HG03196 (cell line): Measurements from ENCODE around the gene SLC39A10.

Source experiments
- ATAC-seq: cut with Tn5 transposase; IDR thresholded peaks from one replicate; pipeline ENCODE4 v1.9.1; 2021; ENCODE audit not compliant: unreplicated experiment

Gene SLC39A10, protein sequence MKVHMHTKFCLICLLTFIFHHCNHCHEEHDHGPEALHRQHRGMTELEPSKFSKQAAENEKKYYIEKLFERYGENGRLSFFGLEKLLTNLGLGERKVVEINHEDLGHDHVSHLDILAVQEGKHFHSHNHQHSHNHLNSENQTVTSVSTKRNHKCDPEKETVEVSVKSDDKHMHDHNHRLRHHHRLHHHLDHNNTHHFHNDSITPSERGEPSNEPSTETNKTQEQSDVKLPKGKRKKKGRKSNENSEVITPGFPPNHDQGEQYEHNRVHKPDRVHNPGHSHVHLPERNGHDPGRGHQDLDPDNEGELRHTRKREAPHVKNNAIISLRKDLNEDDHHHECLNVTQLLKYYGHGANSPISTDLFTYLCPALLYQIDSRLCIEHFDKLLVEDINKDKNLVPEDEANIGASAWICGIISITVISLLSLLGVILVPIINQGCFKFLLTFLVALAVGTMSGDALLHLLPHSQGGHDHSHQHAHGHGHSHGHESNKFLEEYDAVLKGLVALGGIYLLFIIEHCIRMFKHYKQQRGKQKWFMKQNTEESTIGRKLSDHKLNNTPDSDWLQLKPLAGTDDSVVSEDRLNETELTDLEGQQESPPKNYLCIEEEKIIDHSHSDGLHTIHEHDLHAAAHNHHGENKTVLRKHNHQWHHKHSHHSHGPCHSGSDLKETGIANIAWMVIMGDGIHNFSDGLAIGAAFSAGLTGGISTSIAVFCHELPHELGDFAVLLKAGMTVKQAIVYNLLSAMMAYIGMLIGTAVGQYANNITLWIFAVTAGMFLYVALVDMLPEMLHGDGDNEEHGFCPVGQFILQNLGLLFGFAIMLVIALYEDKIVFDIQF

DNA sequence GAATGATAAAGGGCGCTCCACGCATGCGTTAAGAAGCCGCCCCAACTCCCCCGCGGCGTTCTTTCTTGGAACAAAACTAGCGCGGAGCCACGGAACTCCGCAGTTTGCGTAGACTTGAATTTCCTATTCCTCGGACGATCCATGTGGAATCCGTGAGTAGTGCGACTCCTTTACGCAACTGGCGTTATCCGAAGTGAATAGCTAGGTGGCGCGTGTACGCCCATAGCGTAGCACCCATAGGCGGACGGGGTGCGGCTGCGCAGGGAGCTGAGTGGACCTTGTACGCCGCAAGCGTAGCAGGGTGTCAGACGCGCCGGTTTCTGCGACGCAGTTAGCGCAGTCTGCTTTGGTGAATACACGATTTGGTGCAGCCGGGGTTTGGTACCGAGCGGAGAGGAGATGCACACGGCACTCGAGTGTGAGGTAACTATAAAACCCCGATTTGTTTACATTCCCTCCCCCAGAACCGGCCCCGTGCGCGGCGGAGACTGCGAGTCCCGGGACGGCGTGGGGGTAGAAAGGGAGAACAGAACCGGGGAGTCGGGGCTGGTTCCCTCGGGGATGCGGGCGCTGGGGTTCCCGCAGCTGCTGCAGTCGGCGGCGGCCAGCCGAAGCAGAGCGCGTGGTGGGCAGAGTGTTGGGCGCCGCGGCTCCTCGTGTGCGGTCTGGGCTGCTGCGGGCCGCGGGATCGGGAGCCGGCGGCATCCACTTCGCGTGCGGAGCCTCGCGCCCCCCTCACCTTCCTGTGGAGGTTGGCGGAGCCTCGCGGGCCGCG, at the start of gene SLC39A10:
Gene SLC39A10 (plus strand): TSS at position 368 of the 775 bp plus-strand sequence. CDS start 22,817 bp downstream, outside the sequence.
- ATAC-seq, result peak; percentile 76

DNA sequence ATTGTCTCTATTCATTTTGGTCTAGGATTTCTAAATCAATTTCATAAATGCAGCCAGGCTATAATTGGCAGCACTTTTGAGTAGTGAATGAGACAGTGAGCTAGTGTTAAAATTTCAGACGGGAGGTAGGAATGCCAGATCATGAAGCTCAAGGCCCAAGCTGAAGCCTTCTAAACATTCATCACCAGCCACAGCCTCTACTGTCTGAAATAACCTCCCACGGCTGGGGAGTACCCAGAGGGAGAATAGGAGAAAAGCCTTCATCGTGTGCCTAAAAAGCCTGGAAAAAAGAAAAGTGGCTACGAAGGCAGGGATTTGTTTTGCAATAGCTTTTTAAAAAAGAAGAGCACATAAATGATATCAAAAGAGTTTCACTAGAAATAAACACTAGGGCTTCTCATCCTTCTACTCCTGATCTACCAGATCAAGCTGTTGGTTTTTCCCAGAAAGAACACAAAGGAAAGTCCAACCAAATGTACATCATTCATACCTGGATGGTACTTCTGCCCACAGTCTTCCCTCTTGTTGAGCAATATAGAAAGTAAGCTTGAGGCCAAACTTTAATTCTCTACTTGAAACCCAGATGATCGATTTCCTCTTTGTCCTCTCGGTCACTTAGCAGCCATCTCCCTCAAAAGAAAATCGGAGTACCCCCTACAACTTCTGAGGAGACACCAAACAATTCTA, 48.1 kb upstream of the SLC39A10 start:
- no peak for ATAC-seq

DNA sequence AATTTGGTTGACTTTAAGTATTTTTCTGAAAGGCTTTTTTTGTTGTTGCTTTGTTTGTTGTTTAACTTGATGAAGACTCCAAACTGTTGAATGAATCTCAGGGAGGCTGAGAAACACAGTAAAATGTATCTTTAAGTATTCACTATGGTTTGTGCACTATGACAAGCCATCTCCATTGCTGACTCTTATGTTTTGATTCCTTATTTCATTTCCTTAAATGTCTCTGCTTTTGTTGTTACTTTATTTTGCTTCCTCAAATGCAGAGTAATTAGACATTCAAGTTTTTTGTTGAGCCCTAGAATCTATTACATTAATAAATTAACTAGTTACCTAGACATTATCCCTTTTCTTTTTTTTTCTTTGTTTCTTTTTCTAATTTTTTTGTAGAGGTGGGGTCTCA, 46.3 kb upstream of the SLC39A10 start:
- no peak for ATAC-seq

DNA sequence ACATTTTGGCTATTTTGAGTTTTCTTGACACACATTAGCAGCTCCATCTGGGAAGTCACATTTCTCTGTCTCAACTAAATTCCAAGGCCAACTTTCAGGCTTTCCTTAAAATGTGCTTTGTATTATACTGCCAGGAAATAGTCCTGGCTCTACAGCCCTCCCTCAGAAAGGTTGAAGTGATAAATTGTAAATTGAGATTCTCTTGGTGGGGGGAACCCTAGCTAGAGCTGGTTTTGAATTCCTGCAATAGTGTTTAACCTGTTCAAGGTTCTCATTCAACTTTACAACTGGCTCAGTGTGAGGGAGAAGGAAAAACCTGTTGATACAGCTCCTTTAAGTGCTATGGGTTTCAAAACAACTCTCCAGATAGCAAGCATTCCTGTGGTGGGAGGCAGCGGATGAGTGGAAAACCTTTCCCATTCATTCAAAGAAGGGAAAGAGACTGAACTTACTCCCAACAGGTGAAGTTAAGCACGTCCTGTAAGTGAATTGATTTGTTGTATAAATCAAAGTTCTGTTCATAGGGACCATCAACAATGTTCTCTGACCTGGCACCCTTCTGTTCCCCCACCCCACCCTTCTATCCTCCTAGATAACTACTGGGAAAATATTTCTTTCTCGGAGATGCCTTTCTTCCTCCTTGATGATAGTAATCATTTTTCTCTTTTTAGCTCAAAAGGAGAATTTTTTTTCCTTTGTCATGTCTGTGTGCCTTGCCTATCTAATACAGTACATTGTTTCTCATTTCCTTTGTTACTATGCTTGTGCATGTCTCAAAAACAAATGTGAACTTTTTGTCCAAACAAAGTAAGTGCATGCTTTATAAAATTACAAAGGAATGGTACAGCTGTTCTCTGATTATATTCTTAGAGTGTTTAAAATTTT, 44.2 kb upstream of the SLC39A10 start:
- no peak for ATAC-seq

DNA sequence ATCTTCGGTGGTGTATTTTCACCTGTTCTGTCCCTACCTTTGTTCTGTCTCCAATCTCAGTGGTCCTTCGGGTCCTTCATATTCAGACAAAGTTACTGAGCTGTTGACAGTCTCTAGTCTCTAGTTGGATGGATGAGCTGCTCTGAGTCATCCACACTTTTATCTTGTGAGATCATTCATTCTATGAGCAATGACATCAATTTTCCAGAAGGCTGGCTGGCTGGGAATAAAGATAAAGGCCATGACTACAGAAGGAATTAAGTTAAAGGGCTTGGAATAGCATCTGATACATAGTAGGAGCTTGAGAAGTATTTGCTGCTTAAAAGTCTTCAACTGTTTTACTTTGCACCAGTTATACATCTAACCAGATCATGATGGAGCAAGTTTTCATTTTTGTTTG, 43.1 kb upstream of the SLC39A10 start:
- no peak for ATAC-seq

DNA sequence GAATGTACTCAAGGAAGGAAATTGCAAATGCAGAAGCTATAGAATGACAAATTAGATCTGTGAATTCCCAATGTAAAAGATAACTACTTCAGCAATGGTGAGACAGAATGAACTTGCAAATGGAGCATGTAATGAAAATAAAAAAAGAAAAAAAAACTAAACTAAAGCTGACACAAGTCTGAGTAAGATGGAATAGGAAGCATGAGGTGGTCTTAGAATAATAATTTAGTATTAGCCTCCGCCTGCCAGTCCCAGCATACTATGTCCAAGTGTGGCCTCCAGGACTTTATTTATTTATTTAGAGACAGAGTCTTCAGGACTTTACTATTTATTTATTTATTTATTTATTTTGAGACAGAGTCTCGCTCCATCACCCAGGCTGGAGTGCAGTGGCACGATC, 37.4 kb upstream of the SLC39A10 start:
- no peak for ATAC-seq

DNA sequence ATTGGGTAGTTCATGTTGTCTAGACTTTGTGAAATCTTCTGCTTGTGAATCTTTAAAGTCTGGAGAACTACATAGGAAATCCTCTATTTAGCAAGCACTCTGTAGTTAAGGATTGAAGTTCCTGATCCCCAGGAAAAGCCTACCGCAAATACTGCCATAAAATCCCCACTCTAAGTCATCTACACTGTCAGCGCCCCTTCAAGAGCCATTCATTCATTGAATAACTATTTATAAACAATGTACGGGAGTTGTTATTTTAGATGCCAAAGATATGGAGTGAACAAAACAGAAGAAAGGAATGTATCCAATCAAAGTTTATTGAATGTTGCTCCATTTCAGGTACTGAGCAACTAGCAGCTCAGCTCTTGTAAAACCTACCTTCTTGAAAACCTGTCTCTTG, 36.5 kb upstream of the SLC39A10 start:
- ATAC-seq, result no peak

DNA sequence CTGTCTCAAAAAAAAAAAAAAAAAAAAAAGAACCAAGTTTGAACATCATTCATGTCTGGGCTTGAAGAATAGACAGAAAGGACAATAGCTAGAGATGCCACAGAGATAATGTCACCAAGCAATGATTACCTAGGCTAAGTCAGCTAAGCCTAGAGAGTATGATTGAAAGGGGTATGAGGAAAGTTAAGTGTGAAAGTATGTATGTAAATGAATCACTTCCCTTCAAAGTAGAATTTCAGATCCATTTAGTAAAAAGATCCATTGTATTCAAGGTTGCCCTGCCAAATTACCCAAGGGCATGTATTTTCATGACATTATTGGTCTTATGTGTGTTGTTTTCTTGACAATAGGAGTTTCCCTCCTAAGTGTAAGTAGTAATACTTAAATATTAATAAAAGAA, 34.1 kb upstream of the SLC39A10 start:
- ATAC-seq, result peak; percentile 90

DNA sequence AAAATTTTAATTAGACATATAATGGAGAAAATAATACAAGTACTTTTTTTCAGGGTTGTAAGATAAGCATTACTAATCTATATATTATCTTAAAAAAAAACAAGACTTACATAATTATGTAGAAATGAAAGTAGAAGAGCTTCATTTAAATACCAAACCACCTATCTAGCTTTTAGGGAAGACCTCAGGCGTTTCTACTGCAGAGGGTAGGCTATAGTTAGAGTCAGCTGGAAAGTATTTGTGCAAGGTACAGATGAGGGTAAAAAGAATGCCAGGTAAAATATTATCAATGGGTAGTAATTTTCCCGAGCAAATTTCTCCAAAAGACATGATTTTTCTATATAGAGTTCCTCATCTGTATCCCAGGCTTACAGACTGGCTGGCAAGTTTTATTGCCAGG, 30.5 kb upstream of the SLC39A10 start:
- ATAC-seq, result no peak

DNA sequence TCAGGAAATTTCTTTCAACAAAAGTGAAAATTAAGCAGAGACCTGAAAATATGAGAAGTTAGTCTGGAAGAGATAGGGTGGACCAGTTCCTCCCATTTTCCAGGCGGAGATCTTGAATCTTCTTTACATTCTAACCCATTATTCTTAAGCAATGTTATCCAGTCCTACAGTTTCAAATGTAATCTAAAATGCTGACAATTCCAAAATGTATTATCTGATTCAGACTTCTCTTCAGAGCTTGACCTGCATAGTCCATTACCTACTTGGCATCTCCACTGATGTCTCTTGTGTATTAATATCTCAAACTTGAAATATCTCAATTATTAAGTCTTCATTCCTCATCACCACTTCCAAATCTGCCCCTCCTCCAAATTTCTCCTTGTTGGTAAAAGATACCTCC, 28.4 kb upstream of the SLC39A10 start:
- ATAC-seq, result no peak

DNA sequence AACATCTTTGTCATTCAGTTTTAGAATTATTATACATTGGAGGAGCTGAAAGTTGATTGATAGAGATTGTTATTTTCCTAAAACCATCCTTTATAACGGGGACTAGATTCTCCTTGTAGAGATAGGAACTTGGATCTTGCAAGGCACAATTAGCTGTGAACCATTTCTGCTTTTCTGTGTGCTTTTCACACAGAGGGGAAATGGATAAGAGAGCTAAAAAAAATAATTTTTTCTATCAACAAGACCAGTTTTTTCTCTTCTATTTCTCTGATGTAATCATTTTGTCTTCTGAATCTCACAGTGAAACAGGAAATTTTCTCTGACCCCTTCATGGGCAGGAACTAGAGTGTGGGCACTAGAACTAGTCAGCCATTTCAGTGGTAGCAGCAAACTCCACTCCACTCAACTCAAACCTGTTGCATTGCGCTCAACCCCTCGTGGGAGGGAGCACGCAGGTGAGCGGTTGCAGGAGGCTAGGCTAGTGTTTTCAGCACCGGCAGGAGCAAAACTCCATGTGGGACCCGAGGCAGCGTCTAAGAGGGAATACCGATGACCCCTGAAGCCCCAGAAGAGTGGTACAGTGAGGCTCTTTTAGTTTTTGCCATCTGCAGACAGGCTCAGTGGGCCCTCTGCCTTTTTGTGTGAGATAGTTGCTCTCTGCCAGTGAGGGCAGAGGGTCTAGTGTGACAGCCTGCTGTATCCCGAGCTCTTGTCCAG, 24.0 kb upstream of the SLC39A10 start:
- no peak for ATAC-seq

DNA sequence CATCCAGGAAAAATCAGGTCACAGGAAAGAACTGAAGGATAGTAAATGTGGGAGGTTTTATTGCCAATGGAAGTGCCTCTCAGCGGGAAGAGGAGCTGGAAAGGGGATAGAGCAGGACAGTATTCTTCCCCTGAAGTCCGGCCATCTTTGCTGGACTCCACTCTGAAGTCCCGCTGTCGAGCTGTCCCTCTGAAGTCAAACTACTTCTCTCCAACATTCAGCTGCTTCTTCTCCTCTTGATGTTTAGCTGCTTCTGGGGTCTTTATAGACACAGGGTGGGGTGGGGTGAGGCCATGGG, 23.5 kb upstream of the SLC39A10 start:
- no peak for ATAC-seq

DNA sequence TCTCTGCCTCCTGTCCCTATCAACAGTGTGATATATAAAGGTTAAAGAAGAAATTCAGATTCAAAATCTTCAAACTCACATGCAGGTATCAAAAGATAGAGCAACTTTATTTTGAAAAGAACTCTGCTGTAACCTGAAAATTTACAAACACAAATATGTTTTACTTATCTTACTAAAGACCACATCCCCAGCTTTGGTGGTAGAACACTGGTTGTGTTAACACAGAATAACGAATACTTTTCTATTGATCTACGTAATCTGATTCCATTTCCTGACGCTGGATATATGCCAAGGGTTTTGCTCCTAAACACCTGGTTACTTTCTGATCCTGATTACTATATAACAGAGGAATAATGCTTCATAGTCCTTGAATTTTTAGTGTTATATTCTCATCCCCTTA, 23.1 kb upstream of the SLC39A10 start:
- no peak for ATAC-seq

DNA sequence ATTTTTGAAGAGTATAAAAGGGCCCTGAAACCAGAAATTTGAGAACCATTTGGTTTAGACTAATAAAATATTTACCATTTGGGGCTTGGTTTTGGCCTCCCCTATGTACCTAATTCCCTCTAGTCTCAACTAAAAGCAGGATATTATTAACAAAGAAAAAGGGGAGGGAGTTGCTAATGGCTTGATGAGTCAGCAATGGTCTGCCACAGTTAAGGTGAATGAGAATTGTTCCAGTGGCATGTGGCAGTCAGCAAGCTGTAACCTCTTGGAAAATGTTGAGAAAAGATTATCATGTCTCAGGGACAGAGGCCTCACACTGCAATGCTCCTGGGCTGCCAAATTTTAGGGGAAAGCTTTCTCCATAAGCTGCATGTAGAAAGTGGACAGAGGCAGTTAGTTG, 20.1 kb upstream of the SLC39A10 start:
- no peak for ATAC-seq

DNA sequence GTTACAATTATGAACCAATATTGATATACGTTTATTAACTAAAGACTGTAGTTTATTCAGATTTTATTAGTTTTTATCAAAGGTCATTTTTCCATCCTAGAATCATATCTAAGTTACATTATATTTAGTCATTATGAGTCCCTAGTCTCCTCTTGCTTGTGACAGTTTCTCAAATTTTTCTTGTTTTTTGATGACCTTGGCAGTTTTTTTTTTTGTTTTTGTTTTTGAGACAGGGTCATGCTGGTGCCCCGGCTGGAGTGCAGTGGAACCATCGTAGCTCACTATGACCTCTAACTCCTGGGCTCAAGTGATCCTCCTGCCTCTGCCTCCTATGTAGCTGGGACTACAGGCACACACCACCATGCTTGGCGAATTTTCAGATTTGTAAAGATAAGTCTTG, 18.3 kb upstream of the SLC39A10 start:
- no peak for ATAC-seq

DNA sequence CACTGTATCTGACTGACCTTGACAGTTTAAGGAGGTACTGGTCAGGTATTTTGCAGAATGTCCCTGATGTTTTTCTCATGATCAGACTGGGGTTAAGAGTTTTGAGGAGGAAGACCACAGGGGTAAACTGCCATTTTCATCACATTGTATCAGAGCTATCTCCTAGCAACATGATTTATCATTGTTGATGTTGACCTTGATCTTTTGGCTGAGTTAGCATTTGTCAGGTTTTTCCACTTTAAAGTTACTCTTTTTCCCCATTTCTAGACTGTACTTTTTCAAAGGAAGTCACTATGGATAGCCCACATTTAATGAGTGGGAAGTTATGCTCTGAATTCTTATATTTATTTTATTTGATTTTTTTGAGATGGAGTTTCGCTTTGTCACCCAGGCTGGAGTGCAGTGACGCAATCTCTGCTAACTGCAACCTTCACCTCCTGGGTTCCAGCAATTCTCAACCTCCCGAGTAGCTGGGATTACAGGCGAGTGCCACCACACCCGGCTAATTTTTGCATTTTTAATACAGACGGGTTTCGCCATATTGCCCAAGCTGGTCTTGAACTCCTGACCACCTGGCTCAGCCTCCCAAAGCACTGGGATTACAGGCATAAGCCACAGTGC, 17.7 kb upstream of the SLC39A10 start:
- no peak for ATAC-seq

DNA sequence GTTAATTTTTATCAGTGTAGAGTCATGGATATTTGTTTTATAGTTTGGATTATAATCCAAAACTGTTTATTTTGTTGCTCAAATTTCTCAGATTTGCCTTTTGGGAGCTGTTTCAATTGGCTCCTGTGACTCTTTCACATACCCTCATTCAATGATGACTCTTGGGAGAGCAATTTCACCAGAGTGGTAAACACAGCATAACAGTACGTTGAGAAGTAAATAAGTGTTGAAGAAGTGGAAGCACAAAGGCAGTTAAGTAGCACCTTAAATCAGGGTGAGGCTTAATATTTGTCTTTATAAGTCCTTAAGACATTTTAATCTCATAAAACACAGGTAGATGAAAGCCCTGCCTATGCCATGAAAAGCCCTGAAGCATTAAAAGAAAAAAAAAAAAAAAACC, 17.1 kb upstream of the SLC39A10 start:
- no peak for ATAC-seq

DNA sequence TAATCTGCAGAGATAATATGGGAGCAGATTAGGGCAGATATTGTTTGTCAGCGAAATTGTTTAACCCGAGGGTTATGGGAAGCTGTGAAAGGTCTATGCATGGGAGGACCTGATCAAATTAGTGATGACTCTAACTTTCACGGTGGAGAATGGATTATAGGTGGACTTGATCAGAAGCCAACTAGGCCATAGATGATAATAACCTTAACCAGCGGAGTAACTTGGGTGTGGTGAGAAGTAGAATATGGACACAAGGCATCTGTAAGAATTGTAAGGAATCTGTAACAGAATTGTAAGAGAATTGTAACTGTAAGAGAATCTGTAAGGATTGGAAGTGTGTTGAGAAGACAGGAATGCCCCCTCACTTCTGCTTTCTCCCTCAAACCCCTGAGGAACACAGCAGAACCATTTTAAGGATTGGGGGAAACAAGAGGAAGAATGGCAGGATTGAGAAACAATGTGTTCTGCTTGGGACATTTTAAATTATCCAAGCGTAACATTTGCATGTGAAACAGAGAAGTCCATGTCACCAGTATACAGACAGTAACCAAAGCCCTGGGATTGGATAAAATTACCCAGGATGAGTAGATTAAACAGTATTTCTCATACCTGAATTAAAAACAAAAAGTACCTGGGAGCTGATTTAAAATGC, 14.9 kb upstream of the SLC39A10 start:
- ATAC-seq, result no peak

DNA sequence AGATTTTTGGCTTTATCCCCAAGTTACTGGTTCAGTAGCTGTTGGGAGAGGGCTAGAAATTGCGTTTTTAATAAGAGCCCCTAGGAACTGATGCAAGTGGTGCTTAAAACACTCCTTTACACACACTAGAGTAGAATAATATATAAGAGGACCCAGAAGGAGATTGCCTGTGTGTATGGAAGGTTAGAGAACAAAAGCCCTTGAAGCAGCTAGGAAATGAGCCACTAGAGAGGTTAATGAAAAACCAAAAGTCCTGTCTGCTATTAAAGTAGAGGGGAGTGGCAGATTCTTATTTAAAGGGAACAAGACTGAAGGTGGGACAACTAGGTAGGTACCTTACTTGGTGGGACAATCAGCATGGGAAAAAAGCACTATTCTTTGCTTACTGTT, 14.4 kb upstream of the SLC39A10 start:
- no peak for ATAC-seq
